ENCODE data around the gene TMEM207.

Gene TMEM207

DNA sequence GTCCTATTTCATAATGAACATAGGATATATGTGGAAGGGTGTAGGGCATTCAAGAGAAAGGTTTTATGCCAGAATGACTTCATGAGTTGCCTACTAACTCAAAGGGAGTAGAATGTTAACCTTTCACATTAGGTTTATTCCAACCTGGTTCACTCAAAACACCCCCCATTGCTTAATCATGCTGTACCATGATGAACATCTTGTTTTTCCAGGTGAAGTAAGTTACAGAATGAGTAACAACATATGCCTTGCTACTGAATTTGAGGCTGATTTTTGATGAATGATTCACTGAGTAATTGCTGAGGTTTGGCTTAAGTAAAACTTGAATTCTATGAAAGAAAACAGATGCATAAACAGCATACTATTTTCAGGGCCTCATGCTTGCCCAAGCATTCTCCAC lies 67.6 kb downstream of the TMEM207 start:
- DNase-seq, result no peak

DNA sequence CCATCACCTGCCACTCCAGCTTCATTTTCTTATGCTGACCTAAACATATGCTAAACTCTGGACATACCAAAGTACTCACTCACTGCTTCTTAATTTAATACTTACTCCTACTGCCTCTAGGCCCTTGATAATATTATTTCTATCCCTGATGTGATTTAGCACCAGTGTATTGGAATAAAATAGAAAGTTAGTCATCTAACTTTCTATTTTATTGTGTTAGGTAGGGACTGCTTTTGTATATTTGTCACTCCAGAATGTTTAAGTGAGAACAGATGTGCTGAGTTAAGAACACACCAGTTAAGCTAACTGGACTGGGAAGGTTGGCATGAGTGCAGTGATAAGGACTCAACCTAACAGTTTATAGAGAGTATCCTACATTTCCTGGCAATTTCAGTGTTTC lies 68.3 kb downstream of the TMEM207 start:
- no peak for DNase-seq

GRCh38 chr3:190380184-190380583 lies 69.5 kb downstream of the TMEM207 start:
- DNase-seq, result no peak

All from islet precursor cell (in vitro differentiated cells).